ENCODE data around the gene FIGNL2.

FIGNL2 gene

GRCh38 chr12:51865757-51866270 is 17.3 kb upstream of the FIGNL2 start:
- TF ChIP-seq, protein P1, sequence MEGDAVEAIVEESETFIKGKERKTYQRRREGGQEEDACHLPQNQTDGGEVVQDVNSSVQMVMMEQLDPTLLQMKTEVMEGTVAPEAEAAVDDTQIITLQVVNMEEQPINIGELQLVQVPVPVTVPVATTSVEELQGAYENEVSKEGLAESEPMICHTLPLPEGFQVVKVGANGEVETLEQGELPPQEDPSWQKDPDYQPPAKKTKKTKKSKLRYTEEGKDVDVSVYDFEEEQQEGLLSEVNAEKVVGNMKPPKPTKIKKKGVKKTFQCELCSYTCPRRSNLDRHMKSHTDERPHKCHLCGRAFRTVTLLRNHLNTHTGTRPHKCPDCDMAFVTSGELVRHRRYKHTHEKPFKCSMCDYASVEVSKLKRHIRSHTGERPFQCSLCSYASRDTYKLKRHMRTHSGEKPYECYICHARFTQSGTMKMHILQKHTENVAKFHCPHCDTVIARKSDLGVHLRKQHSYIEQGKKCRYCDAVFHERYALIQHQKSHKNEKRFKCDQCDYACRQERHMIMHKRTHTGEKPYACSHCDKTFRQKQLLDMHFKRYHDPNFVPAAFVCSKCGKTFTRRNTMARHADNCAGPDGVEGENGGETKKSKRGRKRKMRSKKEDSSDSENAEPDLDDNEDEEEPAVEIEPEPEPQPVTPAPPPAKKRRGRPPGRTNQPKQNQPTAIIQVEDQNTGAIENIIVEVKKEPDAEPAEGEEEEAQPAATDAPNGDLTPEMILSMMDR (IDR thresholded peaks at IDR 0.05; ENCODE audit: low read length, missing control alignments) = no peak
- no peak overlapping the region for H3K4me3 ChIP-seq (replicated peaks; ENCODE audit: low read depth, low read length)
- DNase-seq (ENCODE audit: low read depth) = no peak

GRCh38 chr12:51864833-51865670 is 16.5 kb upstream of the FIGNL2 start:
- no peak overlapping the region for H3K4me3 ChIP-seq (replicated peaks; ENCODE audit: low read depth, low read length)
- DNase-seq (ENCODE audit: low read depth) = no peak

GRCh38 chr12:51863933-51864832 is 15.7 kb upstream of the FIGNL2 start:
- peak overlapping the region; percentile 14 for H3K4me3 ChIP-seq (replicated peaks; ENCODE audit: low read depth, low read length)
- TF ChIP-seq, protein P1 (IDR thresholded peaks at IDR 0.05; ENCODE audit: low read length, missing control alignments) = no peak
- no peak for DNase-seq (ENCODE audit: low read depth)

More at GRCh38 chr12:51864833-51865670, 16.5 kb upstream of the FIGNL2 start:
- TF ChIP-seq, protein P1 (IDR thresholded peaks at IDR 0.05; ENCODE audit: low read length, missing control alignments) = no peak

DNA sequence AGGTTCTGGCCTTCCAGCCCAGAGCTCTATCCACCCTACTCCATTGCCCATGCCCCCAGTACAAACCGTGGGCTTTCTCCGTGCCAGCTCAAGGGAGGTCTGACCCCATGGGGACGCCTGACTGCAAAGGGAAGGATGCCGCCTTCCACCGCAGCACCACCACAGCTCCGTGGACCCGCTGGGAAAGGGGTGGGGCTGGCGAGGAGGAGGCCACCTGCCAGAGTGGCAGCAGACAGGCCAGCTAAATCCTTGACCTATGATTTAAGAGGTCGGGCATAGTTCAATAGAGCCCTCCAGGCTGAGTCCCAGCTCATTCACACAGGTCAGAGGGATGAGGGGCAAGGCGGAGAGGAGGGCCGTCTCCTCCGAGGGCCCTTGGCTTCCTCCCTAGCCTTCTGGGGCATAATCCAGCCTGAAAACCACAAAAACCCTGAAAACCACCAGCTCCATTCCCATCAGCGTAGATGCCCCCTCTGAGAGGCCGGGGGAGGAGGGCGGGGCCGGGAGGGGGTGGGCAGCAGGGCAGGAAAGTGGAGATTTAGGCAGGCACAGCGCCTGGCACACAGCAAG is 14.9 kb upstream of the FIGNL2 start:
- no peak for DNase-seq (ENCODE audit: low read depth)

DNA sequence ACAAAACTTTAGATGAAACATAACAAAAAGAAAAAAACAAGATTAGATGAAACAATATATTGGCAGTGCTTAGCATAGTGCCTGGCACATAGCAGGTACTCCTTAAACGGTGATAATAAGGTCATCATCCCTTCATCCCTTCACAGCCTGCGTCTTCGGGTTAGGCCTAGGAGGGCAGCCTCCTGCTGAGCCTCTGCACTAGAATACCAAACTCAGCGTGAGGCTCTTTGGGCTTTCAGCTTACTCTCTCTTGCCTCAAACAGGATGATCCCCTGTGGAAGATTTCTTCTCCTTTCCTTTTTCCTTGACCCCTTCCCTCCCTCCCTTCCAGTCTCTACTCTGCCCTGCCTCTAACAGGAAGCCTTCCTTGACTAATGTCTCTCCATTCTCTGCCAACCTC is 14.4 kb upstream of the FIGNL2 start:
- TF ChIP-seq, protein P1 (IDR thresholded peaks at IDR 0.05; ENCODE audit: low read length, missing control alignments) = no peak
- no peak for DNase-seq (ENCODE audit: low read depth)
- no peak overlapping the region for H3K4me3 ChIP-seq (replicated peaks; ENCODE audit: low read depth, low read length)

More for the DNA sequence above, 14.9 kb upstream of the FIGNL2 start:
- TF ChIP-seq, protein P1 (IDR thresholded peaks at IDR 0.05; ENCODE audit: low read length, missing control alignments) = no peak
- no peak overlapping the region for H3K4me3 ChIP-seq (replicated peaks; ENCODE audit: low read depth, low read length)

DNA sequence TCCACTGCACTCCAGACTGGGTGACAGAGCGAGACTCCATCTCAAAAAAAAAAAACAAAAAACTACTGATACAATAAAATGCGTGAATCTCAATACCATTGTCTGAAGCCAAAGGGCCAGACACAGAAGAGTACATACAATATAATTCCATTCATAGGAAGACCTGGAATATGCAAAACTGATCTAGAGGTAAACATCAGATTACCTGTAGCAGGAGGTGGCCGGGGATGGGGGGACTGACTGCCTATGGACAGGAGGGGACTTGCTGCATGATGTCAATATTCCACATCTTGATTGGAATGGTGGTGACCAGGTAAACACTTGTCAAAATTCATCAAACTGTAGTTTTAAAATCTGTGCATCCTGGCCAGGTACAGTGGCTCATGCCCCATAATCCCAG is 12.5 kb upstream of the FIGNL2 start:
- TF ChIP-seq, protein P1 (IDR thresholded peaks at IDR 0.05; ENCODE audit: low read length, missing control alignments) = no peak
- H3K4me3 ChIP-seq (replicated peaks; ENCODE audit: low read depth, low read length) = no peak overlapping the region
- no peak for DNase-seq (ENCODE audit: low read depth)

Data from fibroblast of pulmonary artery (primary cell).